Measurements from ENCODE around the gene DCAF17. TPM values are rescaled to one million over a fixed set of nuclear protein-coding genes. Genes with fewer than 3 reads are reported as not detected.

DCAF17 gene
- polyA plus RNA-seq (2012; ENCODE audit: low read depth, missing spikeins) = 8.4 TPM

- FAIRE-seq (peak; percentile 98), DNase-seq (ENCODE audit: insufficient read length, low spot score) (peak; percentile 81)
- TF ChIP-seq PAX5 (IDR thresholded peaks at IDR 0.05; ENCODE audit: insufficient read depth, low read length, severe bottlenecking) (peak; percentile 34), POU2F2 (IDR thresholded peaks at IDR 0.05; ENCODE audit: low read depth, low read length) (peak; percentile 45), POLR2A (IDR thresholded peaks at IDR 0.05; ENCODE audit: low read depth, low read length) (peak; percentile 78), SPI1 (IDR thresholded peaks at IDR 0.05; ENCODE audit: low read depth, low read length) (no peak), POLR2AphosphoS5 (IDR thresholded peaks at IDR 0.05; ENCODE audit: low read depth, low read length) (peak; percentile 57; the same call in 1 of the 2 replicates), TAF1 (IDR thresholded peaks at IDR 0.05; ENCODE audit: low read depth, low read length) (peak; percentile 56)
Measured at GRCh38 chr2:171434013-171434989, at the start of gene DCAF17. TSS of gene DCAF17 (plus strand) at chr2:171434226. CDS start at chr2:171434578, 352 bp downstream.

GRCh38 chr2:171386627-171387026 is 47.4 kb upstream of the DCAF17 start:
- no peak for TF ChIP-seq TAF1 (IDR thresholded peaks at IDR 0.05; ENCODE audit: low read depth, low read length)
- TF ChIP-seq SPI1 (IDR thresholded peaks at IDR 0.05; ENCODE audit: low read depth, low read length) = no peak
- TF ChIP-seq PAX5 (IDR thresholded peaks at IDR 0.05; ENCODE audit: insufficient read depth, low read length, severe bottlenecking) = no peak
- no peak for TF ChIP-seq POLR2AphosphoS5 (IDR thresholded peaks at IDR 0.05; ENCODE audit: low read depth, low read length)
- TF ChIP-seq POU2F2 (IDR thresholded peaks at IDR 0.05; ENCODE audit: low read depth, low read length) = no peak
- FAIRE-seq (no peak), DNase-seq (ENCODE audit: insufficient read length, low spot score) (no peak)

GRCh38 chr2:171387052-171387451 is 47.0 kb upstream of the DCAF17 start:
- TF ChIP-seq PAX5 (IDR thresholded peaks at IDR 0.05; ENCODE audit: insufficient read depth, low read length, severe bottlenecking) (no peak), TAF1 (IDR thresholded peaks at IDR 0.05; ENCODE audit: low read depth, low read length) (no peak), POLR2AphosphoS5 (IDR thresholded peaks at IDR 0.05; ENCODE audit: low read depth, low read length) (no peak), POLR2A (IDR thresholded peaks at IDR 0.05; ENCODE audit: low read depth, low read length) (no peak), POU2F2 (IDR thresholded peaks at IDR 0.05; ENCODE audit: low read depth, low read length) (no peak), SPI1 (IDR thresholded peaks at IDR 0.05; ENCODE audit: low read depth, low read length) (no peak)
- no peak for DNase-seq (ENCODE audit: insufficient read length, low spot score)
- FAIRE-seq = no peak

GRCh38 chr2:171389325-171389724 is 44.7 kb upstream of the DCAF17 start:
- FAIRE-seq = peak; percentile 75
- no peak for DNase-seq (ENCODE audit: insufficient read length, low spot score)

GRCh38 chr2:171389780-171390179 is 44.2 kb upstream of the DCAF17 start:
- DNase-seq (ENCODE audit: insufficient read length, low spot score) = no peak
- TF ChIP-seq POLR2A (IDR thresholded peaks at IDR 0.05; ENCODE audit: low read depth, low read length) = no peak
- TF ChIP-seq POLR2AphosphoS5 (IDR thresholded peaks at IDR 0.05; ENCODE audit: low read depth, low read length) = no peak
- no peak for TF ChIP-seq POU2F2 (IDR thresholded peaks at IDR 0.05; ENCODE audit: low read depth, low read length)
- TF ChIP-seq SPI1 (IDR thresholded peaks at IDR 0.05; ENCODE audit: low read depth, low read length) = peak; percentile 77
- no peak for TF ChIP-seq PAX5 (IDR thresholded peaks at IDR 0.05; ENCODE audit: insufficient read depth, low read length, severe bottlenecking)
- FAIRE-seq = peak; percentile 80

More at GRCh38 chr2:171389325-171389724, 44.7 kb upstream of the DCAF17 start:
- TF ChIP-seq PAX5 (IDR thresholded peaks at IDR 0.05; ENCODE audit: insufficient read depth, low read length, severe bottlenecking) (peak; percentile 87), POU2F2 (IDR thresholded peaks at IDR 0.05; ENCODE audit: low read depth, low read length) (no peak)

- FAIRE-seq (peak; percentile 43), DNase-seq (ENCODE audit: insufficient read length, low spot score) (no peak)
- TF ChIP-seq SPI1 (IDR thresholded peaks at IDR 0.05; ENCODE audit: low read depth, low read length) (no peak), POLR2A (IDR thresholded peaks at IDR 0.05; ENCODE audit: low read depth, low read length) (no peak), PAX5 (IDR thresholded peaks at IDR 0.05; ENCODE audit: insufficient read depth, low read length, severe bottlenecking) (no peak), POU2F2 (IDR thresholded peaks at IDR 0.05; ENCODE audit: low read depth, low read length) (no peak), TAF1 (IDR thresholded peaks at IDR 0.05; ENCODE audit: low read depth, low read length) (no peak), POLR2AphosphoS5 (IDR thresholded peaks at IDR 0.05; ENCODE audit: low read depth, low read length) (no peak)
Measured at GRCh38 chr2:171390941-171391516, 43.0 kb upstream of the DCAF17 start.

- no peak for FAIRE-seq
- no peak for TF ChIP-seq SPI1 (IDR thresholded peaks at IDR 0.05; ENCODE audit: low read depth, low read length)
- TF ChIP-seq POLR2A (IDR thresholded peaks at IDR 0.05; ENCODE audit: low read depth, low read length) = no peak
- TF ChIP-seq POU2F2 (IDR thresholded peaks at IDR 0.05; ENCODE audit: low read depth, low read length) = no peak
- TF ChIP-seq POLR2AphosphoS5 (IDR thresholded peaks at IDR 0.05; ENCODE audit: low read depth, low read length) = no peak
- no peak for TF ChIP-seq PAX5 (IDR thresholded peaks at IDR 0.05; ENCODE audit: insufficient read depth, low read length, severe bottlenecking)
- TF ChIP-seq TAF1 (IDR thresholded peaks at IDR 0.05; ENCODE audit: low read depth, low read length) = no peak
Measured at GRCh38 chr2:171391532-171391931, 42.5 kb upstream of the DCAF17 start.

GRCh38 chr2:171393487-171393886 is 40.5 kb upstream of the DCAF17 start:
- DNase-seq (ENCODE audit: insufficient read length, low spot score) (no peak), FAIRE-seq (peak; percentile 81)
- no peak for TF ChIP-seq POLR2A (IDR thresholded peaks at IDR 0.05; ENCODE audit: low read depth, low read length)
- no peak for TF ChIP-seq SPI1 (IDR thresholded peaks at IDR 0.05; ENCODE audit: low read depth, low read length)
- TF ChIP-seq POU2F2 (IDR thresholded peaks at IDR 0.05; ENCODE audit: low read depth, low read length) = no peak
- TF ChIP-seq PAX5 (IDR thresholded peaks at IDR 0.05; ENCODE audit: insufficient read depth, low read length, severe bottlenecking) = no peak
- TF ChIP-seq POLR2AphosphoS5 (IDR thresholded peaks at IDR 0.05; ENCODE audit: low read depth, low read length) = no peak
- TF ChIP-seq TAF1 (IDR thresholded peaks at IDR 0.05; ENCODE audit: low read depth, low read length) = no peak

More at GRCh38 chr2:171391532-171391931, 42.5 kb upstream of the DCAF17 start:
- DNase-seq (ENCODE audit: insufficient read length, low spot score) = no peak

GRCh38 chr2:171394164-171394740 is 39.8 kb upstream of the DCAF17 start:
- TF ChIP-seq POLR2AphosphoS5 (IDR thresholded peaks at IDR 0.05; ENCODE audit: low read depth, low read length) (no peak), POLR2A (IDR thresholded peaks at IDR 0.05; ENCODE audit: low read depth, low read length) (no peak), TAF1 (IDR thresholded peaks at IDR 0.05; ENCODE audit: low read depth, low read length) (no peak), SPI1 (IDR thresholded peaks at IDR 0.05; ENCODE audit: low read depth, low read length) (no peak), PAX5 (IDR thresholded peaks at IDR 0.05; ENCODE audit: insufficient read depth, low read length, severe bottlenecking) (no peak), POU2F2 (IDR thresholded peaks at IDR 0.05; ENCODE audit: low read depth, low read length) (no peak)
- no peak for DNase-seq (ENCODE audit: insufficient read length, low spot score)
- FAIRE-seq = peak; percentile 31
